Measurements from ENCODE around the gene ASB1. TPM values are rescaled to one million over a fixed set of nuclear protein-coding genes. Genes with fewer than 3 reads are reported as not detected.

ASB1 gene
- polyA plus RNA-seq, 1 of the 3 experiments (the other 2 are of a cell fraction) = 33.3 TPM

GRCh38 chr2:238413368-238413767 lies 13.4 kb upstream of the ASB1 start:
- no peaks in the 10 kb centered on the region for H3K4me1 ChIP-seq (ENCODE audit: control insufficient read depth in 1 of 2, insufficient read depth in 2 of 2, low read depth in 1 of 2, low read length in 1 of 2)
- no peak overlapping the region for H3K4me3 ChIP-seq (ENCODE audit: low read depth in 2 of 2, low read length in 1 of 2)
- DNase-seq = no peak
- no peak overlapping the region for H3K9ac ChIP-seq
- ChIA-PET POLR2A (no interaction called here), CTCF (no interaction called here)
- H3K27ac ChIP-seq (ENCODE audit: low read depth in 2 of 2, low read length in 1 of 2) = no peak overlapping the region
- no peaks in the 10 kb centered on the region for H3F3A ChIP-seq (replicated peaks; ENCODE audit: insufficient read depth)
- WGBS (ENCODE audit: low lambda C conversion rate) = 89% methylated on average over 2 of the region's 2 CpGs
- TF ChIP-seq YY1 (IDR thresholded peaks at IDR 0.05; ENCODE audit: low read depth) (no peak), JUND (IDR thresholded peaks at IDR 0.05) (no peak), CHD2 (IDR thresholded peaks at IDR 0.05; ENCODE audit: low read length, partially characterized antibody) (no peak), TEAD4 (IDR thresholded peaks at IDR 0.05; ENCODE audit: borderline replicate concordance, insufficient read depth) (no peak), USF1 (IDR thresholded peaks at IDR 0.05; ENCODE audit: borderline replicate concordance, low read depth) (no peak)
- H3K27me3 ChIP-seq (ENCODE audit: insufficient read depth) = no peaks in the 10 kb centered on the region
- H3K36me3 ChIP-seq (replicated peaks in 1 of 2; ENCODE audit: control insufficient read depth in 1 of 2, insufficient read depth in 2 of 2, low read length in 1 of 2) = peaks cover 0 to 7% of the 10 kb centered on the region in 2 experiments
- no peaks in the 10 kb centered on the region for H4K20me1 ChIP-seq (ENCODE audit: insufficient read depth)
- H3K79me2 ChIP-seq (ENCODE audit: insufficient read depth) = no peaks in the 10 kb centered on the region
- H3K9me3 ChIP-seq = no peaks in the 10 kb centered on the region
- no peak overlapping the region for H2AFZ ChIP-seq (ENCODE audit: low read depth)
- H3K9me2 ChIP-seq = no peaks in the 10 kb centered on the region
- H3K4me2 ChIP-seq = no peak overlapping the region

GRCh38 chr2:238415036-238415764 lies 11.5 kb upstream of the ASB1 start:
- Histone ChIP-seq H2AFZ (ENCODE audit: low read depth) (no peak overlapping the region), H4K20me1 (ENCODE audit: insufficient read depth) (no peaks in the 10 kb centered on the region), H3K36me3 (replicated peaks in 1 of 2; ENCODE audit: control insufficient read depth in 1 of 2, insufficient read depth in 2 of 2, low read length in 1 of 2) (peaks cover 0 to 7% of the 10 kb centered on the region in 2 experiments), H3K27me3 (ENCODE audit: insufficient read depth) (no peaks in the 10 kb centered on the region), H3K27ac (ENCODE audit: low read depth in 2 of 2, low read length in 1 of 2) (no peak overlapping the region), H3F3A (replicated peaks; ENCODE audit: insufficient read depth) (no peaks in the 10 kb centered on the region), H3K9ac (no peak overlapping the region), H3K9me2 (no peaks in the 10 kb centered on the region), H3K4me1 (ENCODE audit: control insufficient read depth in 1 of 2, insufficient read depth in 2 of 2, low read depth in 1 of 2, low read length in 1 of 2) (no peaks in the 10 kb centered on the region), H3K79me2 (ENCODE audit: insufficient read depth) (no peaks in the 10 kb centered on the region), H3K4me2 (no peak overlapping the region), H3K9me3 (no peaks in the 10 kb centered on the region), H3K4me3 (ENCODE audit: low read depth in 2 of 2, low read length in 1 of 2) (no peak overlapping the region)
- no peak for DNase-seq
- WGBS (ENCODE audit: low lambda C conversion rate) = 93% methylated on average over 5 of the region's 12 CpGs
- TF ChIP-seq RXRA (IDR thresholded peaks at IDR 0.05; ENCODE audit: borderline replicate concordance, low read depth) = no peak
- no peak for TF ChIP-seq IRF3 (IDR thresholded peaks at IDR 0.05; ENCODE audit: low read depth, low read length)
- no peak for TF ChIP-seq JUND (IDR thresholded peaks at IDR 0.05)
- TF ChIP-seq GATA2 (CRISPR knock-in tag; IDR thresholded peaks at IDR 0.05) = no peak
- no peak for TF ChIP-seq ELF1 (IDR thresholded peaks at IDR 0.05)
- TF ChIP-seq USF2 (IDR thresholded peaks at IDR 0.05; ENCODE audit: borderline replicate concordance, low read depth, low read length) = no peak
- no peak for TF ChIP-seq NFIC (IDR thresholded peaks at IDR 0.05; ENCODE audit: borderline replicate concordance)
- TF ChIP-seq CHD2 (IDR thresholded peaks at IDR 0.05; ENCODE audit: low read length, partially characterized antibody) = no peak
- TF ChIP-seq USF1 (IDR thresholded peaks at IDR 0.05; ENCODE audit: borderline replicate concordance, low read depth) = no peak
- no peak for TF ChIP-seq TEAD4 (IDR thresholded peaks at IDR 0.05; ENCODE audit: borderline replicate concordance, insufficient read depth)
- no peak for TF ChIP-seq GABPA (IDR thresholded peaks at IDR 0.05; ENCODE audit: low read depth)
- POLR2A ChIA-PET = no interaction called here
- CTCF ChIA-PET = no interaction called here

Measured in SK-N-SH (cell line).